SK-N-SH (cell line): ENCODE data around the gene CACFD1. TPM values are rescaled to one million over a fixed set of nuclear protein-coding genes. Genes with fewer than 3 reads are reported as not detected.

Source experiments
- CTCF ChIA-PET: fragments of 300-600, 350-600 bp; formaldehyde crosslinking; extraction: SDS; loops from one replicate; lab custom pipeline; 2021; lab: Yijun Ruan, JAX
- POLR2A ChIA-PET: fragments of 350-600 bp; sonication (Branson Sonifier 250); formaldehyde crosslinking; extraction: SDS; loops from one replicate; lab custom pipeline; 2020; ENCODE audit warnings: antibody characterized with exemption, inconsistent platforms; lab: Yijun Ruan, JAX
- DNase-seq: peaks from one replicate; pipeline ENCODE4 v3.0.0; 2012
- H2AFZ ChIP-seq: fragments of 200-600 bp; sonication (generic); 2 replicates; pipeline ENCODE4 v1.8.1; 2016; ENCODE audit warnings: antibody characterized with exemption, mild to moderate bottlenecking, low read depth
- H3F3A ChIP-seq: fragments of 200-600 bp; sonication (generic); replicated peaks from 2 replicates; pipeline ENCODE3; 2016; ENCODE audit warnings: antibody characterized with exemption, mild to moderate bottlenecking; ENCODE audit not compliant: insufficient read depth
- H3K27ac ChIP-seq, 2 experiments: fragments of 200-500 bp in 1 of 2; fragments of 200-600 bp in 1 of 2; sonication (Bioruptor generic) in 1 of 2; sonication (generic), shearing (Covaris generic) in 1 of 2; 2 replicates each; pipeline versions ENCODE4 v1.5.1 to v1.6.1; 2014 to 2016; ENCODE audit warnings: low read depth in 2 of 2, inconsistent platforms in 1 of 2, low read length in 1 of 2, mild to moderate bottlenecking in 1 of 2, mixed read lengths in 1 of 2
- H3K27me3 ChIP-seq: fragments of 200-600 bp; sonication (generic), shearing (Covaris generic); 2 replicates; pipeline ENCODE4 v1.6.1; 2016; ENCODE audit warnings: mixed run types; ENCODE audit not compliant: insufficient read depth
- H3K36me3 ChIP-seq, 2 experiments: fragments of 200-500 bp in 1 of 2; fragments of 200-600 bp in 1 of 2; sonication (Bioruptor generic) in 1 of 2; sonication (generic) in 1 of 2; replicated peaks in 1 of 2; 2 replicates each; pipeline versions ENCODE3 to v1.5.1; 2014 to 2016; ENCODE audit warnings: low read length in 1 of 2, mild to moderate bottlenecking in 1 of 2; ENCODE audit not compliant: insufficient read depth in 2 of 2, control insufficient read depth in 1 of 2
- H3K4me1 ChIP-seq, 2 experiments: fragments of 200-500 bp in 1 of 2; fragments of 200-600 bp in 1 of 2; sonication (Bioruptor generic) in 1 of 2; sonication (generic), shearing (Covaris generic) in 1 of 2; 2 replicates each; pipeline versions ENCODE4 v1.5.1 to v1.6.1; 2014 to 2016; ENCODE audit warnings: low read depth in 1 of 2, low read length in 1 of 2, mixed run types in 1 of 2; ENCODE audit not compliant: insufficient read depth in 2 of 2, control insufficient read depth in 1 of 2
- H3K4me2 ChIP-seq: fragments of 200-600 bp; sonication (generic), shearing (Covaris generic); 2 replicates; pipeline ENCODE4 v1.6.1; 2017; ENCODE audit warnings: mixed run types
- H3K4me3 ChIP-seq, 2 experiments: fragments of 200-500 bp in 1 of 2; fragments of 200-600 bp in 1 of 2; sonication (Bioruptor generic) in 1 of 2; sonication (generic), shearing (Covaris generic) in 1 of 2; 2 replicates each; pipeline versions ENCODE4 v1.5.1 to v1.8.1; 2014 to 2016; ENCODE audit warnings: low read depth in 2 of 2, inconsistent platforms in 1 of 2, low read length in 1 of 2, mild to moderate bottlenecking in 1 of 2, mixed read lengths in 1 of 2, moderate library complexity in 1 of 2
- H3K79me2 ChIP-seq: fragments of 200-600 bp; sonication (generic); 2 replicates; pipeline ENCODE4 v1.8.1; 2017; ENCODE audit warnings: mild to moderate bottlenecking; ENCODE audit not compliant: insufficient read depth
- H3K9ac ChIP-seq: fragments of 200-600 bp; sonication (generic); 2 replicates; pipeline ENCODE4 v1.6.1; 2017; ENCODE audit warnings: mixed run types
- H3K9me2 ChIP-seq: fragments of 200-600 bp; sonication (generic); 2 replicates; pipeline ENCODE4 v1.6.1; 2017; ENCODE audit warnings: mixed run types
- H3K9me3 ChIP-seq: fragments of 200-600 bp; sonication (generic); 2 replicates; pipeline ENCODE4 v1.6.1; 2017; ENCODE audit warnings: mixed run types, mild to moderate bottlenecking, moderate library complexity
- H4K20me1 ChIP-seq: fragments of 200-600 bp; sonication (generic); 2 replicates; pipeline ENCODE4 v1.6.1; 2017; ENCODE audit warnings: mild to moderate bottlenecking, mixed run types; ENCODE audit not compliant: insufficient read depth
- EZH2phosphoT487 ChIP-seq: fragments of 200-600 bp; sonication (generic); IDR thresholded peaks from 2 replicates; pipeline ENCODE4 v1.6.1; 2017; ENCODE audit warnings: low read depth, mixed run types, mild to moderate bottlenecking, antibody characterized with exemption, moderate library complexity, borderline replicate concordance
- FOXJ3 ChIP-seq: sonication (generic); formaldehyde crosslinking; IDR thresholded peaks from 2 replicates; pipeline ENCODE4 v1.5.1; 2020; ENCODE audit warnings: mild to moderate bottlenecking, missing genetic modification reagents
- FOXM1 ChIP-seq: IDR thresholded peaks from 2 replicates; pipeline ENCODE4 v1.4.0; 2012; ENCODE audit warnings: low read depth, mild to moderate bottlenecking
- GABPA ChIP-seq: IDR thresholded peaks from 2 replicates; pipeline ENCODE4 v1.4.0; 2012; ENCODE audit warnings: low read depth, mild to moderate bottlenecking
- IRF3 ChIP-seq: fragments of 150-350 bp; IDR thresholded peaks from 2 replicates; pipeline ENCODE4 v1.6.1; 2016; ENCODE audit warnings: mild to moderate bottlenecking, low read depth, low read length
- JUND ChIP-seq: IDR thresholded peaks from 2 replicates; pipeline ENCODE4 v1.4.0; 2012
- MAX ChIP-seq: IDR thresholded peaks from 2 replicates; pipeline ENCODE4 v1.4.0; 2012; ENCODE audit warnings: low read depth
- NFIC ChIP-seq: IDR thresholded peaks from 2 replicates; pipeline ENCODE4 v1.4.0; 2012; ENCODE audit warnings: borderline replicate concordance
- NRF1 ChIP-seq: IDR thresholded peaks from 2 replicates; pipeline ENCODE4 v1.6.1; 2012; ENCODE audit warnings: low read depth, mild to moderate bottlenecking, low read length
- POLR2AphosphoS5 ChIP-seq: IDR thresholded peaks from 2 replicates; pipeline ENCODE4 v1.6.1; 2012; ENCODE audit warnings: low read depth, low read length
- REST ChIP-seq: IDR thresholded peaks from 2 replicates; pipeline ENCODE4 v1.6.1; 2012; ENCODE audit warnings: mild to moderate bottlenecking, low read depth, low read length, moderate library complexity
- RFX5 ChIP-seq: IDR thresholded peaks from 2 replicates; pipeline ENCODE4 v1.6.1; 2012; ENCODE audit warnings: mild to moderate bottlenecking, improper control_type of control experiment, low read length
- RXRA ChIP-seq: IDR thresholded peaks from 2 replicates; pipeline ENCODE4 v1.4.0; 2012; ENCODE audit warnings: low read depth, mild to moderate bottlenecking, borderline replicate concordance
- TAF1 ChIP-seq: IDR thresholded peaks from 2 replicates; pipeline ENCODE4 v1.6.1; 2012; ENCODE audit warnings: low read depth, mild to moderate bottlenecking, low read length, moderate library complexity, borderline replicate concordance
- TCF12 ChIP-seq: IDR thresholded peaks from 2 replicates; pipeline ENCODE4 v1.4.0; 2012
- TEAD4 ChIP-seq: IDR thresholded peaks from 2 replicates; pipeline ENCODE4 v1.4.0; 2012; ENCODE audit warnings: mild to moderate bottlenecking, borderline replicate concordance; ENCODE audit not compliant: insufficient read depth
- WGBS: methylation state at CpG from one replicate; pipeline ENCODE4 v1.1.6; 2017; ENCODE audit warnings: low lambda C conversion rate; 5-methylcytosine and 5-hydroxymethylcytosine counted together
- polyA plus RNA-seq, 3 experiments: library from polyadenylated mRNA; depleted of rRNA; stranded (reverse); fragments of >200 nt; gene quantifications; 2 replicates each; pipeline ENCODE4 v1.2.3, GENCODE V29; 2012
- TF ChIP-seq, protein P1 (sequence below): IDR thresholded peaks from 2 replicates; pipeline ENCODE4 v1.4.0; 2012; ENCODE audit warnings: low read depth, borderline replicate concordance

Gene CACFD1
- polyA plus RNA-seq, 1 of the 3 experiments (the other 2 are of a cell fraction): 16.8 TPM

GRCh38 chr9:133421615-133422542 is 37.9 kb upstream of the CACFD1 start, which contains the start of gene ADAMTS13:
ADAMTS13 (plus strand) TSS chr9:133422367; CDS start chr9:133422444, 77 bp downstream.
- Histone ChIP-seq H3K4me2 (no peak within 1 kb of the TSS), H3K4me3 (no peak within 1 kb of the TSS), H3K4me1 (peaks cover 0 to 5% of the 10 kb centered on the region in 2 experiments; a peak in 1 of 4 replicates), H3K9me3 (no peaks in the 10 kb centered on the region), H3K9ac (no peak within 1 kb of the TSS), H3K9me2 (no peaks in the 10 kb centered on the region), H3K79me2 (peaks cover 9% of the 10 kb centered on the region), H2AFZ (no peak within 1 kb of the TSS), H3K27me3 (no peaks in the 10 kb centered on the region), H3F3A (no peaks in the 10 kb centered on the region), H3K36me3 (no peaks in the 10 kb centered on the region), H3K27ac (no peak within 1 kb of the TSS), H4K20me1 (no peaks in the 10 kb centered on the region)
- POLR2A ChIA-PET: no interaction called here
- CTCF ChIA-PET: no interaction called here
- TF ChIP-seq NRF1 (no peak), MAX (no peak), FOXM1 (no peak), REST (no peak), TAF1 (no peak), RFX5 (no peak), POLR2AphosphoS5 (no peak), TEAD4 (no peak), EZH2phosphoT487 (no peak), IRF3 (no peak), FOXJ3 (no peak), NFIC (no peak), JUND (no peak), TCF12 (no peak), RXRA (no peak), GABPA (no peak)
- TF ChIP-seq, protein P1, sequence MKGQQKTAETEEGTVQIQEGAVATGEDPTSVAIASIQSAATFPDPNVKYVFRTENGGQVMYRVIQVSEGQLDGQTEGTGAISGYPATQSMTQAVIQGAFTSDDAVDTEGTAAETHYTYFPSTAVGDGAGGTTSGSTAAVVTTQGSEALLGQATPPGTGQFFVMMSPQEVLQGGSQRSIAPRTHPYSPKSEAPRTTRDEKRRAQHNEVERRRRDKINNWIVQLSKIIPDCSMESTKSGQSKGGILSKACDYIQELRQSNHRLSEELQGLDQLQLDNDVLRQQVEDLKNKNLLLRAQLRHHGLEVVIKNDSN: no peak
- 82% methylated on average over 14 of the region's 23 CpGs for WGBS
- DNase-seq: no peak
